Hair follicle dermal papilla cell (primary cell): ENCODE data around the gene KCTD4. TPM values are rescaled to one million over a fixed set of nuclear protein-coding genes. Genes with fewer than 3 reads are reported as not detected.

Experiments used
- total RNA-seq: library from RNA; depleted of rRNA; stranded (reverse); fragments of >200 nt; gene quantifications from 2 replicates; pipeline ENCODE4 v1.2.3, GENCODE V29; 2012

The KCTD4 gene
- total RNA-seq, result 2.4 and 4.6 TPM in 2 replicates

GRCh38 chr13:45200701-45201232, at the start of gene KCTD4:
Gene KCTD4 (minus strand): TSS chr13:45201045. CDS start chr13:45194567, 6,478 bp downstream.

Other genes starting within 250 kb of the KCTD4 start
- 2.9 and 3.0 TPM in 2 replicates for gene NUFIP1, start 211.6 kb downstream of the KCTD4 start, total RNA-seq
- 26.4 and 29.0 TPM in 2 replicates for gene GPALPP1, start 211.5 kb downstream of the KCTD4 start, total RNA-seq
- 20.9 and 21.9 TPM in 2 replicates for gene GTF2F2, start 80.5 kb downstream of the KCTD4 start, total RNA-seq
- gene TPT1, start 140.1 kb upstream of the KCTD4 start, total RNA-seq, result 1,446 and 1,814 TPM in 2 replicates
- 9.9 and 11.1 TPM in 2 replicates for gene SLC25A30, start 217.3 kb upstream of the KCTD4 start, total RNA-seq